ENCODE measurements around the gene NUP37.

The NUP37 gene

GRCh38 chr12:102043928-102044327 is 76.0 kb downstream of the NUP37 start:
- H3K27me3 ChIP-seq (ENCODE audit: insufficient read depth, poor library complexity, severe bottlenecking): no peaks in the 10 kb centered on the region
- no peak for DNase-seq (ENCODE audit: low read depth in 1 of 2, low spot score in 1 of 2)
- H3K27ac ChIP-seq (replicated peaks): no peak overlapping the region
- TF ChIP-seq GABPA (IDR thresholded peaks at IDR 0.05; ENCODE audit: low read depth): no peak
- TF ChIP-seq POLR2AphosphoS5 (IDR thresholded peaks at IDR 0.05; ENCODE audit: low read depth): no peak
- TF ChIP-seq SPI1 (IDR thresholded peaks at IDR 0.05; ENCODE audit: borderline replicate concordance, low read depth): no peak
- TF ChIP-seq REST (IDR thresholded peaks at IDR 0.05; ENCODE audit: insufficient replicate concordance, low read depth): no peak
- TF ChIP-seq CTCF (IDR thresholded peaks at IDR 0.05; ENCODE audit: insufficient read depth, low read length): no peak
- H3K4me3 ChIP-seq (replicated peaks; ENCODE audit: insufficient read depth, low read length): no peak overlapping the region

GRCh38 chr12:102033991-102034745 is 85.7 kb downstream of the NUP37 start:
- TF ChIP-seq SPI1 (IDR thresholded peaks at IDR 0.05; ENCODE audit: borderline replicate concordance, low read depth) (no peak), REST (IDR thresholded peaks at IDR 0.05; ENCODE audit: insufficient replicate concordance, low read depth) (no peak), GABPA (IDR thresholded peaks at IDR 0.05; ENCODE audit: low read depth) (no peak), CTCF (IDR thresholded peaks at IDR 0.05; ENCODE audit: insufficient read depth, low read length) (no peak), POLR2AphosphoS5 (IDR thresholded peaks at IDR 0.05; ENCODE audit: low read depth) (no peak)
- no peak for DNase-seq (ENCODE audit: low read depth in 1 of 2, low spot score in 1 of 2)
- no peak overlapping the region for H3K27ac ChIP-seq (replicated peaks)
- no peaks in the 10 kb centered on the region for H3K27me3 ChIP-seq (ENCODE audit: insufficient read depth, poor library complexity, severe bottlenecking)
- H3K4me3 ChIP-seq (replicated peaks; ENCODE audit: insufficient read depth, low read length): no peak overlapping the region

GRCh38 chr12:102031852-102032251 is 88.1 kb downstream of the NUP37 start:
- Histone ChIP-seq H3K4me3 (replicated peaks; ENCODE audit: insufficient read depth, low read length) (no peak overlapping the region), H3K27me3 (ENCODE audit: insufficient read depth, poor library complexity, severe bottlenecking) (no peaks in the 10 kb centered on the region), H3K27ac (replicated peaks) (no peak overlapping the region)
- no peak for TF ChIP-seq CTCF (IDR thresholded peaks at IDR 0.05; ENCODE audit: insufficient read depth, low read length)
- no peak for TF ChIP-seq REST (IDR thresholded peaks at IDR 0.05; ENCODE audit: insufficient replicate concordance, low read depth)
- TF ChIP-seq GABPA (IDR thresholded peaks at IDR 0.05; ENCODE audit: low read depth): no peak
- TF ChIP-seq SPI1 (IDR thresholded peaks at IDR 0.05; ENCODE audit: borderline replicate concordance, low read depth): no peak
- no peak for TF ChIP-seq POLR2AphosphoS5 (IDR thresholded peaks at IDR 0.05; ENCODE audit: low read depth)
- no peak for DNase-seq (ENCODE audit: low read depth in 1 of 2, low spot score in 1 of 2)
